Endothelial cell of umbilical vein (primary cell): Measurements from ENCODE around the gene ZNF618.

Experiments
- GATA2 ChIP-seq: IDR thresholded peaks from 2 replicates; pipeline ENCODE4 v1.7.0; 2011; ENCODE audit warnings: low read depth, mild to moderate bottlenecking, moderate library complexity, mixed read lengths, low read length; ENCODE audit not compliant: insufficient read length, insufficient read depth
- POLR2A ChIP-seq: IDR thresholded peaks from 2 replicates; pipeline ENCODE4 v1.6.1; 2012; ENCODE audit warnings: low read depth, mild to moderate bottlenecking, control low read depth, low read length
- POLR2AphosphoS5 ChIP-seq: IDR thresholded peaks from 2 replicates; pipeline ENCODE4 v1.6.1; 2012; ENCODE audit warnings: low read depth, mild to moderate bottlenecking, control low read depth, low read length, moderate library complexity; ENCODE audit not compliant: insufficient read depth
- TF ChIP-seq, protein P1 (sequence below), 2 donors: IDR thresholded peaks; 1 replicate in 1 of 2; 2 replicates in 1 of 2; pipeline ENCODE4 v1.5.1; 2011; ENCODE audit warnings: low read length in 2 of 2, mild to moderate bottlenecking in 2 of 2, moderate library complexity in 2 of 2, control low read depth in 1 of 2, inconsistent platforms in 1 of 2, low read depth in 1 of 2; ENCODE audit not compliant: insufficient read depth in 1 of 2; ENCODE audit errors: extremely low read depth in 1 of 2

DNA sequence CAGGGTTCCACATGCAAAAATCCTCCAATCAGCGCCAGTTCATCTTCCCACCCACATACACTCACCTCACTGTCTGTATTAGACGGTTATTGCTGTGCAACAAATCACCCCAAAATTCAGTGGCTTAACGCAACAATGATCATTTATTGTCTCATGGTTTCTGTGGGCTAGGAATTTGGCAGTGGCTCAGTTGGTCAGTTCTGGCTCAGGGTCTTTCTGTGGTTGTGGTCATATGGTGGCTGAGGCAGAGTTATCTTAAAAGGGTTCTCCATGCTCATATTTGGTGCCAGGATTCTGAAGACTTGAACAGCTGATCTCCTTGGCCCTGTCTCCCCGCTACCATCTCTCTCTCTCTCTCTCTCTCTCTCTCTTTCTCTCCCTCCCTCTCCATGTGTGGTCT lies 12.9 kb downstream of the ZNF618 start:
- TF ChIP-seq POLR2AphosphoS5 (no peak), GATA2 (no peak), POLR2A (no peak)
- TF ChIP-seq, protein P1, sequence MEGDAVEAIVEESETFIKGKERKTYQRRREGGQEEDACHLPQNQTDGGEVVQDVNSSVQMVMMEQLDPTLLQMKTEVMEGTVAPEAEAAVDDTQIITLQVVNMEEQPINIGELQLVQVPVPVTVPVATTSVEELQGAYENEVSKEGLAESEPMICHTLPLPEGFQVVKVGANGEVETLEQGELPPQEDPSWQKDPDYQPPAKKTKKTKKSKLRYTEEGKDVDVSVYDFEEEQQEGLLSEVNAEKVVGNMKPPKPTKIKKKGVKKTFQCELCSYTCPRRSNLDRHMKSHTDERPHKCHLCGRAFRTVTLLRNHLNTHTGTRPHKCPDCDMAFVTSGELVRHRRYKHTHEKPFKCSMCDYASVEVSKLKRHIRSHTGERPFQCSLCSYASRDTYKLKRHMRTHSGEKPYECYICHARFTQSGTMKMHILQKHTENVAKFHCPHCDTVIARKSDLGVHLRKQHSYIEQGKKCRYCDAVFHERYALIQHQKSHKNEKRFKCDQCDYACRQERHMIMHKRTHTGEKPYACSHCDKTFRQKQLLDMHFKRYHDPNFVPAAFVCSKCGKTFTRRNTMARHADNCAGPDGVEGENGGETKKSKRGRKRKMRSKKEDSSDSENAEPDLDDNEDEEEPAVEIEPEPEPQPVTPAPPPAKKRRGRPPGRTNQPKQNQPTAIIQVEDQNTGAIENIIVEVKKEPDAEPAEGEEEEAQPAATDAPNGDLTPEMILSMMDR (IDR thresholded peaks at IDR 0.05; ENCODE audit: extremely low read depth in 1 of 2, insufficient read depth in 1 of 2, low read depth in 1 of 2, low read length in 2 of 2) = no peak
